Sigmoid colon (tissue), 4 donors: ENCODE results near the gene OVAAL.

Source experiments
- CTCF ChIP-seq, 4 experiments: fragments of 450-650 bp in 3 of 4; fragments of 200-600 bp in 1 of 4; IDR thresholded peaks; one replicate each; pipeline ENCODE4 v1.5.1; 2016 to 2019; ENCODE audit warnings: antibody characterized with exemption in 4 of 4, mild to moderate bottlenecking in 3 of 4, moderate library complexity in 2 of 4
- EP300 ChIP-seq, 4 donors: sonication (generic); formaldehyde crosslinking; IDR thresholded peaks; one replicate each; pipeline ENCODE4 v1.6.1; 2017; ENCODE audit warnings: antibody characterized with exemption in 4 of 4
- POLR2A ChIP-seq, 2 donors: fragments of 450-650 bp; IDR thresholded peaks; one replicate each; pipeline ENCODE4 v1.6.1; 2016; ENCODE audit warnings: antibody characterized with exemption in 2 of 2, mild to moderate bottlenecking in 2 of 2, moderate library complexity in 2 of 2
- POLR2AphosphoS5 ChIP-seq, 4 donors: sonication (generic); formaldehyde crosslinking; IDR thresholded peaks; one replicate each; pipeline ENCODE4 v1.6.1; 2017; ENCODE audit warnings: antibody characterized with exemption in 4 of 4

GRCh38 chr1:180568184-180568583, 9.4 kb downstream of the OVAAL start:
- no peak for TF ChIP-seq CTCF (IDR thresholded peaks at IDR 0.05)
- TF ChIP-seq EP300 (IDR thresholded peaks at IDR 0.05): no peak
- TF ChIP-seq POLR2AphosphoS5 (IDR thresholded peaks at IDR 0.05): no peak
- TF ChIP-seq POLR2A (IDR thresholded peaks at IDR 0.05): no peak
